Thyroid gland (tissue), 4 donors: ENCODE data around the gene RPL6.

ENCODE experiments used
- POLR2A ChIP-seq, 2 donors: fragments of 450-650 bp; IDR thresholded peaks; one replicate each; pipeline ENCODE4 v1.6.1; 2017; ENCODE audit warnings: antibody characterized with exemption in 2 of 2, mild to moderate bottlenecking in 2 of 2, moderate library complexity in 1 of 2
- TF ChIP-seq, protein P1 (sequence below), 6 experiments: fragments of 200-600 bp in 3 of 6; fragments of 450-650 bp in 3 of 6; sonication (generic) in 3 of 6; IDR thresholded peaks; one replicate each; pipeline ENCODE4 v1.5.1; 2016 to 2019; ENCODE audit warnings: antibody characterized with exemption in 6 of 6, mild to moderate bottlenecking in 2 of 6, inconsistent platforms in 1 of 6, moderate library complexity in 1 of 6

- TF ChIP-seq, protein P1, sequence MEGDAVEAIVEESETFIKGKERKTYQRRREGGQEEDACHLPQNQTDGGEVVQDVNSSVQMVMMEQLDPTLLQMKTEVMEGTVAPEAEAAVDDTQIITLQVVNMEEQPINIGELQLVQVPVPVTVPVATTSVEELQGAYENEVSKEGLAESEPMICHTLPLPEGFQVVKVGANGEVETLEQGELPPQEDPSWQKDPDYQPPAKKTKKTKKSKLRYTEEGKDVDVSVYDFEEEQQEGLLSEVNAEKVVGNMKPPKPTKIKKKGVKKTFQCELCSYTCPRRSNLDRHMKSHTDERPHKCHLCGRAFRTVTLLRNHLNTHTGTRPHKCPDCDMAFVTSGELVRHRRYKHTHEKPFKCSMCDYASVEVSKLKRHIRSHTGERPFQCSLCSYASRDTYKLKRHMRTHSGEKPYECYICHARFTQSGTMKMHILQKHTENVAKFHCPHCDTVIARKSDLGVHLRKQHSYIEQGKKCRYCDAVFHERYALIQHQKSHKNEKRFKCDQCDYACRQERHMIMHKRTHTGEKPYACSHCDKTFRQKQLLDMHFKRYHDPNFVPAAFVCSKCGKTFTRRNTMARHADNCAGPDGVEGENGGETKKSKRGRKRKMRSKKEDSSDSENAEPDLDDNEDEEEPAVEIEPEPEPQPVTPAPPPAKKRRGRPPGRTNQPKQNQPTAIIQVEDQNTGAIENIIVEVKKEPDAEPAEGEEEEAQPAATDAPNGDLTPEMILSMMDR (IDR thresholded peaks at IDR 0.05): no peak
- no peak for TF ChIP-seq POLR2A (IDR thresholded peaks at IDR 0.05)
Observed at GRCh38 chr12:112367965-112368364, 41.4 kb downstream of the RPL6 start.
